HFF-Myc (cell line): ENCODE results near the gene NPFF.

Experiments used
- DNase-seq: peaks from one replicate; pipeline ENCODE4 v3.0.0-alpha.2; 2011; ENCODE audit warnings: low read depth; ENCODE audit errors: extremely low read depth
- H3K4me3 ChIP-seq: replicated peaks from 2 replicates; pipeline ENCODE4 v1.5.1; 2011; ENCODE audit warnings: low read depth, mild to moderate bottlenecking, control low read depth, low read length
- TF ChIP-seq, protein P1 (sequence below): IDR thresholded peaks from 2 replicates; pipeline ENCODE4 v1.5.1; 2012; ENCODE audit warnings: mild to moderate bottlenecking, low read depth, low read length, control low read depth; ENCODE audit errors: missing control alignments

Gene NPFF

DNA sequence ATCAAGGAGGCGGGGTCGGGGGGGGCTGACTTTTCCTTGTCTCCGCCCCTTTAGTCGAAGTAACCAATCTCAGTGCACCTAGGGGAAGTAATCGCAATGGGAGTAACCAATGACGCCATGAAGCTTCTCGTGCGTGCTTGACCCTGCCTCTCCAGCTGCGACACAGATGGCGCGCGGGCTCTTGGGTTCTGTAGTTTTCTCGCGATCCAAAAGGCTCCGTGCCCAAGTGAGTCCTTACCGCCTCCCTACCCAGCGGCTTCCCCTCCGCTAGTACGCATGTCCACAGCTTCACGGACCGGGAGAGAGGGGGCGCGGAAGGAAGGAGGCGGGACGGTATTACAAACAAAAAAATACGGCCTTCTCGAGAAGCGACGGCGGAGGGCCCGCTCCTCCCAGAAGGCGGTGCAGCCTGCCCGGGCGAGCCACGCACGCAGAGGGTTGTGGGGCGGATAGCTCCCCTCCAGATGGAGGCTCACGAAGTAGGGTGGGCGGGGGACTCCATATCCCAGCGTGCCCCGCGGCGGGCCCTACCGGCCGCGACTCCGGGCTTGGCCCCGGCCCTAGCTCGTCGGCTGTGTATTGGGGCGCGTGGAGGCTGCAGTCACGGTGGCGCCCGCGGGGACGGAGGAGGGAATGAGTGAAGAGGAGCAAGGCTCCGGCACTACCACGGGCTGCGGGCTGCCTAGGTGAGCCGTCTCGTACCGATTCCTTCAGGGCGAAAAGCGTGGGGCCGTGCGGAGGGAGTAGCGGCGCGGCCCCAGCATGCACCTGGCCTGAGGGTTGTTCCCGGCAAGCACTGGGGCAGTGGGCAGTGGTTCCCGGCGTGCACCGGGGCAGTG, 6.3 kb downstream of the NPFF start, which contains the start of gene TARBP2:
Gene TARBP2 (plus strand): TSS at position 508 of the 839 bp plus-strand sequence. CDS start 126 bp downstream, at position 634.
- DNase-seq = peak; percentile 99
- TF ChIP-seq, protein P1, sequence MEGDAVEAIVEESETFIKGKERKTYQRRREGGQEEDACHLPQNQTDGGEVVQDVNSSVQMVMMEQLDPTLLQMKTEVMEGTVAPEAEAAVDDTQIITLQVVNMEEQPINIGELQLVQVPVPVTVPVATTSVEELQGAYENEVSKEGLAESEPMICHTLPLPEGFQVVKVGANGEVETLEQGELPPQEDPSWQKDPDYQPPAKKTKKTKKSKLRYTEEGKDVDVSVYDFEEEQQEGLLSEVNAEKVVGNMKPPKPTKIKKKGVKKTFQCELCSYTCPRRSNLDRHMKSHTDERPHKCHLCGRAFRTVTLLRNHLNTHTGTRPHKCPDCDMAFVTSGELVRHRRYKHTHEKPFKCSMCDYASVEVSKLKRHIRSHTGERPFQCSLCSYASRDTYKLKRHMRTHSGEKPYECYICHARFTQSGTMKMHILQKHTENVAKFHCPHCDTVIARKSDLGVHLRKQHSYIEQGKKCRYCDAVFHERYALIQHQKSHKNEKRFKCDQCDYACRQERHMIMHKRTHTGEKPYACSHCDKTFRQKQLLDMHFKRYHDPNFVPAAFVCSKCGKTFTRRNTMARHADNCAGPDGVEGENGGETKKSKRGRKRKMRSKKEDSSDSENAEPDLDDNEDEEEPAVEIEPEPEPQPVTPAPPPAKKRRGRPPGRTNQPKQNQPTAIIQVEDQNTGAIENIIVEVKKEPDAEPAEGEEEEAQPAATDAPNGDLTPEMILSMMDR = no peak
- peak within 1 kb of the TSS; percentile 64 for H3K4me3 ChIP-seq

DNA sequence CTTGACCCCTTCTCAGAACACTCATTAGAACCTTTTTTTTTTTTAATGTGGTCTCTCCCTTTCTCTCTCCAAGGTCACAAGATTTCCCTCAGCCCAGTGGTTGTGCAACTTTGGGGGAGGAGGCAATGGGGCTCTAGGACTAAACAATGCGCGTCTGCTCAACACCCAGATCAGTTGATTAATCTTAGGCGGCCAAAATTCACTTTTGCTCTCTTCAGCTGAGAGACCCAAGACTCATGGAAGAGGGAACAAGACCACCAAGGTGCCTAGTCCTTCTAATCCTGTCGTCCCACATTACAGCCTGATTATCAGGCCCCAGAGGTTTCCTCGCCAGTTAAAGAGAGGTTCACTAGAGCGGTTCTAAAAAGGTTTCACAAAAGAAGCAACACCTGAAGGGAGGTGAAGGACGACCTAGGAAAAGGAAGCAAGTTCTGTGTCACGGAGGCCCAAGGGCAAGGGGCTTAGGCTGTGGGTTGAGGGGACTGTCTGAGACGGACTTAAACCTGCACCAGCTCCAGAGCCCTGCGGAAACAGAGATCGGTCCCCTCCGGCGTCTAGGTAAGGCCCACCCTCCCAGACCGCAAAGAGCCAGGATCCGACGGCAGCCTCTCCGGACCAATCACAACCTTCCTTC, 7.0 kb downstream of the NPFF start:
- peak overlapping the region; percentile 64 for H3K4me3 ChIP-seq
- TF ChIP-seq, protein P1 = no peak
- DNase-seq = no peak

DNA sequence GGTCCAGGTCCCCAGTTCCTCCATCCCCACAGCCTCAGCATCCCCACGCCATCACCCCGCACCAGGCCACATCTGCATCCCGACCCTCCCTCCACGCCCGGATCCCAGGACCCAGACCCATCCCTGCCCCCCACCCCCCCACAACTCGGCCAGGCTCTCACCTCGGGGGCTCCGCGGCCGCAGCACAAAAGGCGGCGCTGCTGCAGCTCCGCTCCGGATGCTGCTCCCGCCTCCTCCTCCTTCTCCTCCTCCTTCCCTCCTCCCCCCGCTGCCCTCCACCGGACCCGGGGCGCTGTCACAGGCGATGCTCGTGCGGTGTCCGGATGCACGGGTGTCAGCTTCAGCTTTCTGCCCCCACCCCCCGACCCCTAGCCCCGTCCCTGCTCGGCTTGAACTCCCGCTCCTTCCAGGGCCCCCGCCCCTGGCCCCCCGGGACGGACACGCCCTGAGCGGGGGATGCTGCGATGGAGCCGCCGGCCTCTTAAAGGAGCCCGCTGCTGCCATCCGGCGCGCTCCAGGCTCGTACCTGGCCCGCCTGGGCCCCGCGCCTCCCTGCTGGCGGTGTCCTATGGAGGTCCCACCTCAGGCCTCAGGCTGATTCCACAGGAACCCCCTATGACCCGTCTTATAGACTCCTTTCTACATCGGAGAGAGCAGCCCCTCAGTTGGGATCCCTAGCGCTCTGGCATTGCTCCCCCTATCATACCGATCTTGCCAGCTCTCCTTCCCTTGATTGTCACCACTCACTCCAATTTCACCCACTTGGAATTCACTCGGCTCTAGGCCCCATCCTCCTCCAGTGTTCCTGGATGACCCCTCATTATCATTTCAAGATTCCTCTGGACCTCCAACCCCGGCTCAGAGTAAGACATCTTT, 7.8 kb downstream of the NPFF start, which contains the start of gene MAP3K12:
Gene MAP3K12 (minus strand): TSS at position 193 of the 876 bp plus-strand sequence. CDS start 12,067 bp downstream, outside the sequence.
- DNase-seq = no peak
- peak within 1 kb of the TSS; percentile 64 for H3K4me3 ChIP-seq
- TF ChIP-seq, protein P1 = no peak

DNA sequence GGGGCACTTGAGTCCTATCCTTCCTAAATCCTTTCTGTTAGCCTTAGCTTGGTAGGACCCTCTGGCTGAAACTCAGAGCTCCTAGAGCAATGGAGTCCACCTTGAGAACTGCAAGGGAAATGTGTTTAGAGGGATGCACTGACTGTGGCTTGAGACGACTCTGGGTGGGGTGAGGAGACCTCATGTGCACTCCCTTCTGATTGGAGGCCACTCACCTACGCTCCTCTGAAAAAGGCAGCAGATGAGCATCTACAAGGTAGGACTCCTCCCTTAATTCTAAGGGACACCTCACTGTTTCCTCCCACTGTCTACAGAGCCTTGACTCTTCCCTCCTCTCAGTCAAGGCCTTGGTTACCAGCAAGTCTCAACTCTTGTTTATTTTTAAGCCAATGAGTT, 9.1 kb downstream of the NPFF start:
- H3K4me3 ChIP-seq = peak overlapping the region; percentile 64
- TF ChIP-seq, protein P1 = no peak
- DNase-seq = no peak

DNA sequence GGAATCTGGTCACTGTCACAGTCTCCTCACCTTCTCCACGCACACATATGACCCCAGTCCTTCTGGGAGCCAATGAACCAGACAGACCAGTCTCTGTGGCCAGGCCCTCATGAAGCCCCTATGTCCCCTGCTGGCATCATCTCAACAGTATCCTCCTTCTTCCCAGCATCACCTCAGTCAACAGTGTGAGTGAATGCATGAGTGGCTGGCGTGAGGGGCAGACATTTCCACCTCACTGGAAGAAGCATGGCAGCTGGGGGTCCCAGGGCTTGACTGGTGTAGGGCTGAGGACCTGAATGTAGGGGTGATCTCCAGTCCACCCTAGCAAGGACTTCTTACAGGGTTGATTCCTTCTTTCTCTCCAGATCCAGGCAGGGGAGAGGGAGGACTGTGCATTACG, 9.8 kb downstream of the NPFF start:
- no peak overlapping the region for H3K4me3 ChIP-seq
- TF ChIP-seq, protein P1 = no peak
- no peak for DNase-seq

DNA sequence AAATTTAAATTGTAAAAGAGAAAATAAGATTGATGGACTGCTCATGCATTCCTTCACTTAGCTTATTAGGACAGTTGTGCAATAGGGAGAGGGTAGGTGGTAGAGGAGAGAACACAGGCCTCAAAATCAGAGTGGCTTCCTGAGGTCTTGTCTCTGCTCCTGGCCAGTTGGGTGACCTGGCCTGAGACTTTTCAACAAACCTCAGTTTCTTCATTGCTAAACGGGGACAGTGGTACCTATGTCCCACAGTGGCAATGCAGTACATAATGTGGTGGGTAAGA, 10.6 kb downstream of the NPFF start:
- TF ChIP-seq, protein P1 = no peak
- no peak overlapping the region for H3K4me3 ChIP-seq
- no peak for DNase-seq
